ENCODE measurements around the gene NINJ2. TPM values are rescaled to one million over a fixed set of nuclear protein-coding genes. Genes with fewer than 3 reads are reported as not detected.
A peak's percentile ranks its signal among the peaks of the same experiment; 100 is the strongest.

NINJ2 gene
- total and polyA plus RNA-seq, 8 donors, result 0.32 to 1.8 (median 0.68) TPM

DNA sequence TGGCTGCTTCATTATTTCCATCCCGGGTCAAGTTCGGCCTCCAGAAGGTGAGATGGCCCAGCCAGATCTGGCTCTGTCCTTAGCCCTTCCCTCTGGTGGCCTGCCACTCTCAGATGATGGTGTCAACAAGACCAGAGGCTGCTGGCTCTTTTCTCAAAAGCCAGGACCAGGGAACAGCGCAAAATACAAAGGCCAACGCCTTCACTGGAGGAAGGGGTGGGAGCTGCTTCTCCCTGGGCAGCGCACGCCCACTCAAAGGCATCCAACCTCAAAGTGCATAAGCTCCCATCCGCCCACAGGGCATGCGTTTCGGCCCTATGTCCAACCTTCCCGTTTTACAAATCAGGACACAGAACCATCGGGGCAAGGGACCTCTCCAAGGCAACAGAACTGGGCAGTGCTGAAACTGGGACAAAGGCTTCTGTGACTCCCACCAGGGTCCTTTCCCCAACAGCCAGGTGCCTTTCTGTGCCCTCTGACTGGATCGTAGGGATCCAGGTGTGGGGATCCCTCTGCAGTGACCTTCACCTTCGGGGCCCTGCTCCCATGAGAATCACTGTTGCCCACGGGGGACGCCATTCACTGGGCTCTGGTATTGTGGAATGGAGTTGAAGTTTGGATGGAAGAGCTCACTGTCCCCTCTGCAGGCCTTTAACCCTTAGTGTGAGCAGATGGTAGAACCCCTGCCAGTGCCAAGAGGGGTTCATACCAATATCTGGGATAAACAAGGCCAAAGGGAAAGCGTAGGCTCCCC is 76.8 kb downstream of the NINJ2 start:
- 90 to 93% methylated on average over 16 of the region's 16 CpGs for WGBS, 2 donors
- H3K9me3 ChIP-seq, result no peaks in the 10 kb centered on the region
- H3K27ac ChIP-seq, result no peak overlapping the region
- H3K4me1 ChIP-seq, result peaks cover 4 to 10% (median 8%) of the 10 kb centered on the region in 3 donors
- DNase-seq, result no peak
- TF ChIP-seq, protein P1, sequence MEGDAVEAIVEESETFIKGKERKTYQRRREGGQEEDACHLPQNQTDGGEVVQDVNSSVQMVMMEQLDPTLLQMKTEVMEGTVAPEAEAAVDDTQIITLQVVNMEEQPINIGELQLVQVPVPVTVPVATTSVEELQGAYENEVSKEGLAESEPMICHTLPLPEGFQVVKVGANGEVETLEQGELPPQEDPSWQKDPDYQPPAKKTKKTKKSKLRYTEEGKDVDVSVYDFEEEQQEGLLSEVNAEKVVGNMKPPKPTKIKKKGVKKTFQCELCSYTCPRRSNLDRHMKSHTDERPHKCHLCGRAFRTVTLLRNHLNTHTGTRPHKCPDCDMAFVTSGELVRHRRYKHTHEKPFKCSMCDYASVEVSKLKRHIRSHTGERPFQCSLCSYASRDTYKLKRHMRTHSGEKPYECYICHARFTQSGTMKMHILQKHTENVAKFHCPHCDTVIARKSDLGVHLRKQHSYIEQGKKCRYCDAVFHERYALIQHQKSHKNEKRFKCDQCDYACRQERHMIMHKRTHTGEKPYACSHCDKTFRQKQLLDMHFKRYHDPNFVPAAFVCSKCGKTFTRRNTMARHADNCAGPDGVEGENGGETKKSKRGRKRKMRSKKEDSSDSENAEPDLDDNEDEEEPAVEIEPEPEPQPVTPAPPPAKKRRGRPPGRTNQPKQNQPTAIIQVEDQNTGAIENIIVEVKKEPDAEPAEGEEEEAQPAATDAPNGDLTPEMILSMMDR (IDR thresholded peaks at IDR 0.05), result no peak
- FAIRE-seq, result no peak
- H3K27me3 ChIP-seq, result no peaks in the 10 kb centered on the region
- intact Hi-C loops (cut with DNase I), result no loop called here
- no peak for ATAC-seq
- no peaks in the 10 kb centered on the region for H3K36me3 ChIP-seq
- H3K4me3 ChIP-seq, result no peak overlapping the region

DNA sequence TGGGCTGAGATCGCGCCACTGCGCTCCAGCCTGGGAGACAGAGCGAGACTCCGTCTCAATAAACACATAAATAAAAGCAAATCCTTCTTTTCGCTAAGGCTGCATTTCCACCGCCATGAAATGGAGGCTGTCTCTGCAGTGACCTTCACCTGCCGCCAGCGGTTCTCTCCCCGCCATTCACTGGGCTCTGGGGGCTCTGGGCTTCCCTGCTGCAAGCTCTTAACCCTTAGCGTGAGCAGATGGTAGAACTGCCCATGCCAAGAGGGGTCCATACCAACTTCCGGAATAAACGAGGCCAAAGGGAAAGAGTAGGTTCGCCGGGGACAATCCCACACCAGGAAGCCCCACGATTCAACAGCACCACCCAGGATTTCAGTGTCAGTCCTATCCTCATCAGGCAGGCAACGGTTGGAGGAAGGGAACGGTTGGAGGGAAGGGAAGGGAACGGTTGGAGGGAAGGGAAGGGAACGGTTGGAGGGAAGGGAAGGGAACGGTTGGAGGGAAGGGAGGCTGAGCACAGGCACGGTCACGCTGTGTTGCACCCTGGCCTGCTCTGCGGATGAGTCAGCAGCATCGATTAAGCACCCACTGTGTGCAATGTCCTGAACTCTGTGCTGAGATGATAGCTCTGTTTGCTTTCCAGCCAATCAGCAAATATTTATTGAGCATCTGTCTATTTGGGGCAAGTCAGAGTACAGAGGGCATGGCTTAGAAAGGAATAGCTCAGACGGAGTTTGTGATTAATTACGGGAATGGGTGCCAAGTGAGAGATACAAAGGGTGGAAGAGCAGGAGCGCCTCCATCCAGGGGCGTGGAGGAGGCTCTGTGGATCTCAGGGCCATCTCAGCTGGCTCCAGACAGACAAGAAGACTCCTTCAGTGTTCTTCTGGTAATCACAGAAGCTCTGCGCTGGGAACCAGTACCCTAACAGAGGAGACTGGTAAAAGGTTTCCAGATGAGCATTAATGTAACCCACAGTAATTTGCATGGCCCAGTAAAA is 77.9 kb downstream of the NINJ2 start:
- DNase-seq (no peak), ATAC-seq (peak in 1 of 4 donors; percentile 32), FAIRE-seq (no peak)
- peaks cover 0 to 5% (median 2%) of the 10 kb centered on the region in 3 donors for H3K4me1 ChIP-seq
- no peaks in the 10 kb centered on the region for H3K36me3 ChIP-seq
- no peaks in the 10 kb centered on the region for H3K9me3 ChIP-seq
- intact Hi-C loops (cut with DNase I), result no loop called here
- TF ChIP-seq, protein P1 (IDR thresholded peaks at IDR 0.05), result no peak
- no peak overlapping the region for H3K4me3 ChIP-seq
- WGBS, 2 donors, result 74 to 78% methylated on average over 27 to 30 of the region's 30 CpGs
- no peak overlapping the region for H3K27ac ChIP-seq
- H3K27me3 ChIP-seq, result no peaks in the 10 kb centered on the region

DNA sequence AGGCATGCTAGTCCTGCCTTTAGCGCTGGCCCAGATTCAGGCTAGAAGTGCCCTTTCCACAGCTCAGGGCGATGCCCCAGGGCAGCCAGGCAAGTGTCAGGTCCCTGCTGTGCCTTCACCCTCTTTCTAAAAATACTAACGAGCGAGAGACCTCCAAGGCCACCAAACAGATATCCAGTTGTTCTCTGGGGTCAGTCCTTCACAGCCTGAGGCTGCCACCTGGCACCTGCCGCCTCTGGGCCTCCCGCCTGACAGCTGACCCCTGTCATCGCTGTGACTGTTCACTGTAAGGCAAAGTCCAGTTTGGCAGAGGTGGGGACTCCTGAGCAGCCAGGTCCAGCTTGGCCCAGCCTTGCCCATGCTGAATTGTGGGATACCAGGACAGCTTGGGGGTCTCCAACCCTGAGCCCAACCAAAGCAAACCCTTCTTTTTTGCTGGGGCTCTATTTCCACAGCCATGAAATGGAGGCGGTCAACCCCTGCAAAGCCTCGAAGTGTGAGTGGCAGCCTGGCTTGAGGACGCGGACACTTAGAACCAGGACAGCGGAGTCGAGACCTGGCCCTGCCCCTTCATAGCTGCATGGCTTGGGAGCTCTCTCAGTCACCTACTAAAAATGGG is 79.9 kb downstream of the NINJ2 start:
- Histone ChIP-seq H3K27ac (no peak overlapping the region), H3K36me3 (no peaks in the 10 kb centered on the region), H3K9me3 (no peaks in the 10 kb centered on the region), H3K4me1 (peaks cover 0 to 8% (median 0%) of the 10 kb centered on the region in 3 donors), H3K4me3 (no peak overlapping the region), H3K27me3 (no peaks in the 10 kb centered on the region)
- WGBS, 2 donors, result 47 to 48% methylated on average over 13 of the region's 13 CpGs
- ATAC-seq (peak in 3 of 4 donors; percentile 42 to 75 (median 68)), FAIRE-seq (no peak), DNase-seq (no peak)
- TF ChIP-seq, protein P1 (IDR thresholded peaks at IDR 0.05), result no peak
- intact Hi-C loops (cut with DNase I), result no loop called here

DNA sequence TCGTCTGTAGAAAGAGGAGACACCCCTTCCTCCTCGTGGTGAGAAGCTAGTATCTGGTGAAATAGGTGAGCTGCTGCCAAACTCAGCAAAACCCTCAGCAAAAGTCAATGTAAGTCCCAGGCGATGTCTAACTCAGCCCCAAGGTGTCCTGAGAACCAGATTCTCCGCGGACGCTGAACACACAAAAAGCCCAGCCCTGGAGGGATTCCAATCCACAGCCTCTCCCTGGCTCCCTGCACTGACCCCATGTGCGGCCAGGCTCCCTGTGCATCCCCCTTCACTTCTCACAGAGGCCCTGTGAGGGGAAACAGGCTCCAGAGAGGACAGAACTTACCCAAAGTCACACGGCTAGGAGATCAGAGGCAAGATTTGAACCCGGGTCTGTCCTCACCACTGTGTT is 81.5 kb downstream of the NINJ2 start:
- Histone ChIP-seq H3K27me3 (no peaks in the 10 kb centered on the region), H3K27ac (no peak overlapping the region), H3K4me1 (peaks cover 0 to 8% (median 0%) of the 10 kb centered on the region in 3 donors), H3K9me3 (no peaks in the 10 kb centered on the region), H3K36me3 (no peaks in the 10 kb centered on the region), H3K4me3 (no peak overlapping the region)
- WGBS, 2 donors, result 75 to 80% methylated on average over 9 of the region's 9 CpGs
- TF ChIP-seq, protein P1 (IDR thresholded peaks at IDR 0.05), result no peak
- intact Hi-C loops (cut with DNase I), result no loop called here
- no peak for ATAC-seq
- FAIRE-seq, result no peak
- no peak for DNase-seq
